BLaER1 treated with 17β-estradiol and CSF1 and Interleukin-3, amounts not matched to agents 10 nM and 100 nM (cell line): ENCODE data around the gene LEMD2.

Source experiments
- H3K27ac ChIP-seq, 11 experiments: shearing (Covaris generic); formaldehyde crosslinking; 2 replicates each; pipeline ENCODE4 v1.8.1; 2022
- H3K27me3 ChIP-seq, 11 experiments: shearing (Covaris generic); formaldehyde crosslinking; 2 replicates each; pipeline ENCODE4 v1.8.1; 2022
- H3K36me3 ChIP-seq, 11 experiments: shearing (Covaris generic); formaldehyde crosslinking; 2 replicates each; pipeline ENCODE4 v1.8.1; 2022
- H3K4me1 ChIP-seq, 10 experiments: shearing (Covaris generic); formaldehyde crosslinking; 2 replicates each; pipeline ENCODE4 v1.8.1; 2022
- H3K4me2 ChIP-seq, 11 experiments: shearing (Covaris generic); formaldehyde crosslinking; 2 replicates each; pipeline ENCODE4 v1.8.1; 2022
- H3K4me3 ChIP-seq, 10 experiments: shearing (Covaris generic); formaldehyde crosslinking; 2 replicates each; pipeline ENCODE4 v1.8.1; 2022
- H3K9ac ChIP-seq, 11 experiments: shearing (Covaris generic); formaldehyde crosslinking; 2 replicates each; pipeline ENCODE4 v1.8.1; 2022
- H3K9me3 ChIP-seq, 11 experiments: shearing (Covaris generic); formaldehyde crosslinking; replicated peaks in 1 of 11; 2 replicates each; pipeline ENCODE4 v1.8.1; 2022
- H4K20me1 ChIP-seq, 11 experiments: shearing (Covaris generic); formaldehyde crosslinking; 2 replicates each; pipeline ENCODE4 v1.8.1; 2022
- Cebpa-rat ChIP-seq, 11 experiments: shearing (Covaris generic); IDR thresholded peaks; 2 replicates each; pipeline ENCODE4 v1.8.1; 2022

The LEMD2 gene

DNA sequence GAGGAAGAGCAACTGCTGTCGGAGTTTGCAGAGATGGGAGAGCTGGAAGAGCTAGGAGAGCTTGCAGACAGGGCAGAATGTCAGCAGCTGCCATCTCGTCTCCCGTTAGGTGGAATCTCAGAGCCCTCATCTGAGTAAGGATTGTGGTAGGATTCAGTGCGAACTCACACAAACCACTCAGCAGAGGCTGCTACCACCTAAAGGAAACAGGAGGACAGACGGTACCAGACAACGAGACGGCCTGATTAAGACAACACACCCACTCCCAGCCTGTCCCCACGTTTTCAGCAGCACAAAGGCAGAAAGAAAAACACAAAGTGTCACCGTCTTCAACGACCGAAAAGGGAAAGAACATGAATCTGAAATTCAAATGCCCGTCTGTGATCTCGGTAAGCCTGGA is 4.1 kb downstream of the LEMD2 start:
- no peak for TF ChIP-seq Cebpa-rat (IDR thresholded peaks at IDR 0.05)
- Histone ChIP-seq H3K36me3 (peaks cover 54 to 72% (median 68%) of the 10 kb centered on the region in 11 experiments), H3K4me2 (peak overlapping the region in 7 of 11 experiments; percentile 19 to 98 (median 92); a peak in 8 of 22 replicates), H3K27ac (no peak overlapping the region), H4K20me1 (peaks cover 73 to 81% (median 78%) of the 10 kb centered on the region in 11 experiments), H3K9me3 (no peaks in the 10 kb centered on the region), H3K9ac (peak overlapping the region in 6 of 11 experiments; percentile 7 to 100 (median 62); a peak in 4 of 22 replicates), H3K27me3 (no peaks in the 10 kb centered on the region), H3K4me1 (peaks cover 39 to 72% (median 68%) of the 10 kb centered on the region in 10 experiments), H3K4me3 (no peak overlapping the region)

DNA sequence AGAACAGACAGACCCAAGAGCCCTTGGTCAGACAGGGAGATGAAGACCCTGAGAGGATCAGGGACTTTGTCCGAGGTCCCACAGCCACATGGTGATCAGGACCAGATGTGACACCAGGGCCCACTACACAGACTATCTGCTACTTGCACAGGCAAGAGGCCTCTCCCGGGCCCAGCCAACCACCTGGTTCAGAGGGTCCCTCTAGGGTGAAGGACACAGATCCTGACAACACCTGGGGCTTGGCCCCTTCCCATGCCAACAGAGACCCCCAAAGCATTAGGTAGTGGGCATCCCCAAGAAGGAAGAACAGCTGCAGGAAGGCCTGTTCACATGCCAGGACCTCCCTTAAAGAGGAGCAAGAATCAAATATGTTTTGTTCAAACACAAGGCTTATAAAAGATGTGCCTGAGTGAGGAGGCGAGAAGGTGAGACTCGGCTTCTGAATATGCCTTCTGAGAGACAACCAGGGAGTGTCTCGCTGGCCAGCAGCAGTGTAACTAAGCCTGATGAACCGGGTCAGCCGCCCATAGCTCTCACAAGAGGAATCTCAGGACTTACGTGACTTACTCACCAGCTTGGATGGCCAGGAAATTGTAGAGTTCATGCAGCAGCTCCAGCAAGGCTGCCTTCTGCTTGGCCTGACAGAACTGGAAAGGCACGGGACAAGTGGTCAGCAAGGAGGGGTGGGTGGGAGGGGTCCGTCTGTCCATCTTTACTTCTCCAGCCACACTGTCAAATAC is 5.0 kb downstream of the LEMD2 start:
- H3K27ac ChIP-seq, result no peak overlapping the region
- H3K4me2 ChIP-seq, result no peak overlapping the region
- peak overlapping the region in 1 of 11 experiments; percentile 9; a peak in 2 of 22 replicates for H3K9ac ChIP-seq
- H3K36me3 ChIP-seq, result peaks cover 62 to 80% (median 76%) of the 10 kb centered on the region in 11 experiments
- TF ChIP-seq Cebpa-rat (IDR thresholded peaks at IDR 0.05), result no peak
- H4K20me1 ChIP-seq, result peaks cover 75 to 89% (median 84%) of the 10 kb centered on the region in 11 experiments
- peaks cover 33 to 66% (median 62%) of the 10 kb centered on the region in 10 experiments for H3K4me1 ChIP-seq
- H3K4me3 ChIP-seq, result no peak overlapping the region
- no peaks in the 10 kb centered on the region for H3K27me3 ChIP-seq
- H3K9me3 ChIP-seq, result no peaks in the 10 kb centered on the region

DNA sequence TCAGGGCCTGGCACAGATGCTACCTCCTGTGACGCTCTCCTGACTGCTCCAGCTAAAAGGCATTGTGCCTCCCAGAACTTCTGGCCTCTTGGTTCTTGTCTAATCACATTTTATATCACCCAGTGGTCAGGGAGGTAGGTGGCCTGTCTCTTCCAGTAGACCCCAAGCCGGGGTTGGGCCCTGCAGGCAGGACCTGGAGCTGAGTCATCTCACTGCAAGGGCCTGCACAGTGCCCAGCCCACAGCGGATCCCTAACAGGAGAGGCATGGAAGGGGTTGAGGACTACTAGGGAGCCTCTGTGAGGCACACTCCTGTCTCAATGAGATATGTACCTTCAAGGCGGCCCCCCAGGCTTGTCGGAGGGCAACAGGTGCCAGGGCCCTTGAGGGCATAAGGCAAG is 6.4 kb downstream of the LEMD2 start:
- H4K20me1 ChIP-seq, result peaks cover 72 to 99% (median 93%) of the 10 kb centered on the region in 11 experiments
- no peaks in the 10 kb centered on the region for H3K27me3 ChIP-seq
- H3K27ac ChIP-seq, result no peak overlapping the region
- H3K4me3 ChIP-seq, result no peak overlapping the region
- peaks cover 30 to 63% (median 59%) of the 10 kb centered on the region in 10 experiments for H3K4me1 ChIP-seq
- TF ChIP-seq Cebpa-rat (IDR thresholded peaks at IDR 0.05), result no peak
- H3K9me3 ChIP-seq, result no peaks in the 10 kb centered on the region
- H3K4me2 ChIP-seq, result no peak overlapping the region; a peak in 2 of 22 replicates
- H3K36me3 ChIP-seq, result peaks cover 76 to 94% (median 90%) of the 10 kb centered on the region in 11 experiments
- no peak overlapping the region; a peak in 1 of 22 replicates for H3K9ac ChIP-seq

DNA sequence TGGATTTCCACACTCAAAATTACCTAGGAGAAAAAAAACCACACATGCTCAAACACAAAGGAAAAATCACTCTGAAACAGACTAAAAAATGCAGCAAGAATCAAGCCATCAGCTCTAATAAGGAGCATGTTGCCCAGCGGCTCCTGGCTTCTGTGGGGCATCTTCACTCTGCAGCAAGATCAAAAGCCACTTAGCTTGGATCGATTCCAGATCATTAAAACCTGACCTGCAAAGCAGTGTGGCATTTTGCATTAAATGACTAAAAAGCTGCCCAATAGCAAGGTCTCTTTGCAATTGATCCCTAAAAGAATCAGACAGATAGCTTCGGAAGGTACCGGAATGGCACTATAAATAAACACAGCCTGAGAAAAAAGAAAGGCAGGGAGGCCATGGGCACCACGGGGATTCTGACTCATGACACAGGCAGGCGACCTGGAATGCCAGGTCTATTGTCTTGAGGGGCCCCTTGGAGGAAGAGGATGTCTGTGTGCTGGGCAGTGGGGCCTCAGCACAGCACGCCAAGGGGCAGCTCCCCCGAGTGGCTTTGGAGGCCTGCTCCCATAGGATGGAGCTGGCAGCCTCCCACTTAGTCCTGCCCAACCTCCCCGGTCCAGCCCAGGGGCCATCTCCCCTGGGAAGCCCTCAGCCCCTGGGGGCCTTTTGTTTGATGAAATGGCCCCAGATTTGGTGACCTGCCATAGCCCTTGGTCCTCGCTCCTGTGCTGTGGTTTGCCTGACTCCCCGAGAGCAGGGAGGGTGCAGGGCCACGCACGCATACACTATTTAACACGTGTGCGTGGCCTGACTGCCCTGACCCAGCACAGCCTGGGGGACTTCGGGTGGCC is 7.6 kb downstream of the LEMD2 start:
- Histone ChIP-seq H3K4me1 (peaks cover 18 to 51% (median 47%) of the 10 kb centered on the region in 10 experiments), H3K4me2 (peak overlapping the region in 8 of 11 experiments; percentile 14 to 72 (median 48); a peak in 12 of 22 replicates), H3K27me3 (no peaks in the 10 kb centered on the region), H3K9ac (peak overlapping the region in 4 of 11 experiments; percentile 1 to 40 (median 22); a peak in 3 of 22 replicates), H3K9me3 (no peaks in the 10 kb centered on the region), H3K27ac (no peak overlapping the region; a peak in 1 of 22 replicates), H4K20me1 (peaks cover 60 to 99% (median 91%) of the 10 kb centered on the region in 11 experiments), H3K4me3 (no peak overlapping the region), H3K36me3 (peaks cover 88 to 99% (median 98%) of the 10 kb centered on the region in 11 experiments)
- TF ChIP-seq Cebpa-rat (IDR thresholded peaks at IDR 0.05), result no peak

DNA sequence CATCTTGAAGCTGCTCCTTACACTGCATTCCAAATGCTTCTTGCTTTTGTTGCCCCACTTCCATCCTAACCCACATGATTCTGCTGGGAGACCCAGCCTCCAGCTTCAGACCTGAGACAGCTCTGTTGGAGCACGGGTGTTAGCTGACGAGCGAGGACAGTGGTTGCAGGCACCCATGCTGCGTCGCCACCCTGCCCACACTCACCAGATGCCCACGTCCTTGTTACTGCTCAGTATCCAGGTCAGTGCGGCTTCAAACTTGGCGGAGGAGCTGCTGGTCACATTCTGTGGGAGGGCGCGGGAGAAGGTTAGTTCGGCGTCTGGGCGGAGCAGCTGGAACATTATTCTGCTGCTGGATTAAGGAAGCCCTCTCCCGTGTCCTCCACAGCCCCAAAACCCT is 9.0 kb downstream of the LEMD2 start:
- H3K4me2 ChIP-seq, result peak overlapping the region in 7 of 11 experiments; percentile 41 to 72 (median 56); a peak in 15 of 22 replicates
- H3K9ac ChIP-seq, result peak overlapping the region in 4 of 11 experiments; percentile 21 to 46 (median 32); a peak in 6 of 22 replicates
- peaks cover 98 to 99% (median 99%) of the 10 kb centered on the region in 11 experiments for H3K36me3 ChIP-seq
- H3K4me3 ChIP-seq, result no peak overlapping the region
- H3K27me3 ChIP-seq, result no peaks in the 10 kb centered on the region
- peaks cover 48 to 99% (median 87%) of the 10 kb centered on the region in 11 experiments; a peak in 21 of 22 replicates for H4K20me1 ChIP-seq
- peak overlapping the region in 1 of 11 experiments; percentile 25; a peak in 1 of 22 replicates for H3K27ac ChIP-seq
- no peak for TF ChIP-seq Cebpa-rat (IDR thresholded peaks at IDR 0.05)
- H3K9me3 ChIP-seq, result no peaks in the 10 kb centered on the region
- H3K4me1 ChIP-seq, result peaks cover 4 to 36% (median 33%) of the 10 kb centered on the region in 10 experiments

DNA sequence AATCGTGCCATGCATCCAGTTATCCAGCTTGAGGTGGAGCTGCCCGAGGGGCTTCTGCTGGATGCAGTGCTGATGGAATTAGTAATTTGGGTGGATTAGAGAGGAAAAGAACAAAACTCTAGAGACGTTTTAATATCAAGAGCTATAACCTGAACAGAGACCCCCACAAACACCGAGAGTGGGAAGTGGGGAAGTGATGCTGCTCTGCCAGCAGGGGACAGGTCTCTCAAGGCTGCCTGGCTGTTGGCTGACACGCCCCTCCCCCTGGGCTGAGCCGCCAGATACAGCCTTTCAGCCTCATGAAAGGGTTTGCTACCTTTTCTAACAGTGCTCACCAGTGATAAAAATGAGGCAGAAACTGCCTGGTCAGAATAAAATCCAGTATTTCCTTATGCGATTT is 9.6 kb downstream of the LEMD2 start:
- Histone ChIP-seq H3K9ac (no peak overlapping the region), H3K27ac (no peak overlapping the region), H3K36me3 (peaks cover 98 to 100% (median 99%) of the 10 kb centered on the region in 11 experiments), H3K4me3 (no peak overlapping the region), H4K20me1 (peaks cover 43 to 99% (median 82%) of the 10 kb centered on the region in 11 experiments; a peak in 21 of 22 replicates), H3K27me3 (no peaks in the 10 kb centered on the region), H3K4me1 (peaks cover 0 to 34% (median 29%) of the 10 kb centered on the region in 10 experiments; a peak in 16 of 20 replicates), H3K4me2 (no peak overlapping the region), H3K9me3 (no peaks in the 10 kb centered on the region)
- TF ChIP-seq Cebpa-rat (IDR thresholded peaks at IDR 0.05), result no peak

DNA sequence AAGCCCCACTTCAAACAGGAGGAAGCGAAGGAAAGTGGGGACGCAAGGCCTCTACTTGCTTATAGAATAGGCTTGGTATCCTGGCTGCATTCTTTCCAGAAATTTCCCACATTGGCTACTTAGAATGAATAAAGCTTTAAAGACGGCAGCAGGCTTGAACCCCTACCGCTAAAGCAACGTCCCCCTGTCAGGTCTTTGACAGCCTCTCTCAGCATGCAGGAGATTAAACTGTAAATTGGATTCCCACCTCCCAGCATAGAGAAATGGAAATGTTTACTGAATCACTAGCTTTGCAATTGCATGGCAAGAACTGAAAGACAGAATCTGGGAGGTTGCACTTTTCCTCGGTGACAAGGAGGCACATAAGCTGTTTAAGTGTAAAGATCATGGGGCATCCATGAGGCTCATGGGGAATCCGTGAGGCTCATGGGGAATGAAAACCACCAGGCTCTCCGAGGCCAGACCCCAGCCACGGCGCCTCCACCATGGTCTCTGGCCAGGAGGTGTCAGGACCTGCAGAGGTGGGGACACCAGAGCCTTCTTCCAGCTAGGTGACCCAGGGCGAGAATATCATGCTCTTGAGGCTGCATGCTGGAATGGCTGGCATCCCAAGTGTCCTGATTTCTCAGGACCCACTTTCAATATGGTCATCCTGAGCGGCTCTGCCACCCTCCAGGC is 10.3 kb downstream of the LEMD2 start:
- Histone ChIP-seq H4K20me1 (peaks cover 41 to 97% (median 79%) of the 10 kb centered on the region in 11 experiments; a peak in 21 of 22 replicates), H3K4me3 (no peak overlapping the region), H3K9ac (no peak overlapping the region), H3K4me1 (peaks cover 0 to 34% (median 29%) of the 10 kb centered on the region in 10 experiments; a peak in 16 of 20 replicates), H3K27ac (no peak overlapping the region), H3K36me3 (peaks cover 96 to 100% (median 97%) of the 10 kb centered on the region in 11 experiments), H3K9me3 (no peaks in the 10 kb centered on the region), H3K27me3 (no peaks in the 10 kb centered on the region), H3K4me2 (no peak overlapping the region)
- no peak for TF ChIP-seq Cebpa-rat (IDR thresholded peaks at IDR 0.05)
